Prostate gland (tissue), 1 donor: Measurements from ENCODE around the gene BEST3.

Experiments
- POLR2A ChIP-seq: fragments of 450-650 bp; IDR thresholded peaks from one replicate; pipeline ENCODE4 v1.6.1; 2016; ENCODE audit warnings: antibody characterized with exemption, mild to moderate bottlenecking
- POLR2AphosphoS5 ChIP-seq: sonication (generic); formaldehyde crosslinking; IDR thresholded peaks from one replicate; pipeline ENCODE4 v1.6.1; 2017; ENCODE audit warnings: antibody characterized with exemption

GRCh38 chr12:69620921-69621320 is 78.2 kb downstream of the BEST3 start:
- TF ChIP-seq POLR2AphosphoS5 (no peak), POLR2A (no peak)
